Measurements from ENCODE around the gene ST3GAL3.

Gene ST3GAL3

GRCh38 chr1:43934986-43935324 lies 227.6 kb downstream of the ST3GAL3 start:
- Histone ChIP-seq H3K4me3 (ENCODE audit: insufficient read depth, low read depth, low read length) (no peak overlapping the region), H3K27me3 (ENCODE audit: control insufficient read depth, insufficient read depth, low read length, poor library complexity, severe bottlenecking) (peaks cover 49% of the 10 kb centered on the region), H3K36me3 (ENCODE audit: control insufficient read depth, insufficient read depth, low read length) (no peaks in the 10 kb centered on the region), H3K27ac (ENCODE audit: insufficient read depth, low read depth, low read length, poor library complexity, severe bottlenecking) (no peak overlapping the region), H3K9me3 (ENCODE audit: control insufficient read depth, low read length) (no peaks in the 10 kb centered on the region), H3K4me1 (ENCODE audit: control insufficient read depth, insufficient read depth, low read length) (peaks cover 17% of the 10 kb centered on the region)
- 43 to 46% methylated on average over 5 of the region's 5 CpGs for WGBS, 2 experiments

GRCh38 chr1:43935711-43936427 lies 228.5 kb downstream of the ST3GAL3 start:
- no peaks in the 10 kb centered on the region for H3K36me3 ChIP-seq (ENCODE audit: control insufficient read depth, insufficient read depth, low read length)
- no peak overlapping the region for H3K27ac ChIP-seq (ENCODE audit: insufficient read depth, low read depth, low read length, poor library complexity, severe bottlenecking)
- H3K4me3 ChIP-seq (ENCODE audit: insufficient read depth, low read depth, low read length), result peak overlapping the region; percentile 36
- 9% methylated on average over 48 of the region's 48 CpGs for WGBS, 2 experiments
- H3K27me3 ChIP-seq (ENCODE audit: control insufficient read depth, insufficient read depth, low read length, poor library complexity, severe bottlenecking), result peaks cover 49% of the 10 kb centered on the region
- peaks cover 17% of the 10 kb centered on the region for H3K4me1 ChIP-seq (ENCODE audit: control insufficient read depth, insufficient read depth, low read length)
- no peaks in the 10 kb centered on the region for H3K9me3 ChIP-seq (ENCODE audit: control insufficient read depth, low read length)

- H3K4me3 ChIP-seq (ENCODE audit: insufficient read depth, low read depth, low read length), result peak overlapping the region; percentile 36
- no peaks in the 10 kb centered on the region for H3K36me3 ChIP-seq (ENCODE audit: control insufficient read depth, insufficient read depth, low read length)
- H3K9me3 ChIP-seq (ENCODE audit: control insufficient read depth, low read length), result no peaks in the 10 kb centered on the region
- H3K4me1 ChIP-seq (ENCODE audit: control insufficient read depth, insufficient read depth, low read length), result peaks cover 17% of the 10 kb centered on the region
- H3K27ac ChIP-seq (ENCODE audit: insufficient read depth, low read depth, low read length, poor library complexity, severe bottlenecking), result no peak overlapping the region
- WGBS, 2 experiments, result 7 to 8% methylated on average over 56 of the region's 56 CpGs
- peaks cover 46% of the 10 kb centered on the region for H3K27me3 ChIP-seq (ENCODE audit: control insufficient read depth, insufficient read depth, low read length, poor library complexity, severe bottlenecking)
These were observed 229.3 kb downstream of the ST3GAL3 start for GRCh38 chr1:43936431-43937151.

GRCh38 chr1:43937179-43937865 lies 230.0 kb downstream of the ST3GAL3 start:
- H3K27ac ChIP-seq (ENCODE audit: insufficient read depth, low read depth, low read length, poor library complexity, severe bottlenecking), result no peak overlapping the region
- H3K36me3 ChIP-seq (ENCODE audit: control insufficient read depth, insufficient read depth, low read length), result no peaks in the 10 kb centered on the region
- peaks cover 17% of the 10 kb centered on the region for H3K4me1 ChIP-seq (ENCODE audit: control insufficient read depth, insufficient read depth, low read length)
- no peaks in the 10 kb centered on the region for H3K9me3 ChIP-seq (ENCODE audit: control insufficient read depth, low read length)
- H3K27me3 ChIP-seq (ENCODE audit: control insufficient read depth, insufficient read depth, low read length, poor library complexity, severe bottlenecking), result peaks cover 40% of the 10 kb centered on the region
- 92% methylated on average over 8 of the region's 8 CpGs for WGBS, 2 experiments
- no peak overlapping the region for H3K4me3 ChIP-seq (ENCODE audit: insufficient read depth, low read depth, low read length)

- Histone ChIP-seq H3K27ac (ENCODE audit: insufficient read depth, low read depth, low read length, poor library complexity, severe bottlenecking) (no peak overlapping the region), H3K9me3 (ENCODE audit: control insufficient read depth, low read length) (no peaks in the 10 kb centered on the region), H3K4me3 (ENCODE audit: insufficient read depth, low read depth, low read length) (no peak overlapping the region), H3K27me3 (ENCODE audit: control insufficient read depth, insufficient read depth, low read length, poor library complexity, severe bottlenecking) (peaks cover 30% of the 10 kb centered on the region), H3K4me1 (ENCODE audit: control insufficient read depth, insufficient read depth, low read length) (peaks cover 17% of the 10 kb centered on the region), H3K36me3 (ENCODE audit: control insufficient read depth, insufficient read depth, low read length) (no peaks in the 10 kb centered on the region)
- 72 to 73% methylated on average over 10 of the region's 10 CpGs for WGBS, 2 experiments
These were observed 231.0 kb downstream of the ST3GAL3 start for GRCh38 chr1:43938383-43938782.

GRCh38 chr1:43938892-43939587 lies 231.7 kb downstream of the ST3GAL3 start:
- WGBS, 2 experiments, result 48 to 56% methylated on average over 3 of the region's 3 CpGs
- Histone ChIP-seq H3K36me3 (ENCODE audit: control insufficient read depth, insufficient read depth, low read length) (no peaks in the 10 kb centered on the region), H3K4me1 (ENCODE audit: control insufficient read depth, insufficient read depth, low read length) (peaks cover 13% of the 10 kb centered on the region), H3K9me3 (ENCODE audit: control insufficient read depth, low read length) (no peaks in the 10 kb centered on the region), H3K4me3 (ENCODE audit: insufficient read depth, low read depth, low read length) (no peak overlapping the region), H3K27ac (ENCODE audit: insufficient read depth, low read depth, low read length, poor library complexity, severe bottlenecking) (no peak overlapping the region), H3K27me3 (ENCODE audit: control insufficient read depth, insufficient read depth, low read length, poor library complexity, severe bottlenecking) (peaks cover 26% of the 10 kb centered on the region)

GRCh38 chr1:43942411-43942810 lies 235.1 kb downstream of the ST3GAL3 start:
- H3K4me3 ChIP-seq (ENCODE audit: insufficient read depth, low read depth, low read length), result no peak overlapping the region
- H3K27me3 ChIP-seq (ENCODE audit: control insufficient read depth, insufficient read depth, low read length, poor library complexity, severe bottlenecking), result peaks cover 4% of the 10 kb centered on the region
- no peaks in the 10 kb centered on the region for H3K36me3 ChIP-seq (ENCODE audit: control insufficient read depth, insufficient read depth, low read length)
- WGBS, 2 experiments, result 81 to 85% methylated on average over 3 of the region's 3 CpGs
- H3K9me3 ChIP-seq (ENCODE audit: control insufficient read depth, low read length), result no peaks in the 10 kb centered on the region
- peaks cover 2% of the 10 kb centered on the region for H3K4me1 ChIP-seq (ENCODE audit: control insufficient read depth, insufficient read depth, low read length)
- no peak overlapping the region for H3K27ac ChIP-seq (ENCODE audit: insufficient read depth, low read depth, low read length, poor library complexity, severe bottlenecking)

GRCh38 chr1:43944860-43945259 lies 237.5 kb downstream of the ST3GAL3 start:
- Histone ChIP-seq H3K27me3 (ENCODE audit: control insufficient read depth, insufficient read depth, low read length, poor library complexity, severe bottlenecking) (no peaks in the 10 kb centered on the region), H3K27ac (ENCODE audit: insufficient read depth, low read depth, low read length, poor library complexity, severe bottlenecking) (no peak overlapping the region), H3K4me3 (ENCODE audit: insufficient read depth, low read depth, low read length) (no peak overlapping the region), H3K36me3 (ENCODE audit: control insufficient read depth, insufficient read depth, low read length) (no peaks in the 10 kb centered on the region), H3K4me1 (ENCODE audit: control insufficient read depth, insufficient read depth, low read length) (peaks cover 7% of the 10 kb centered on the region), H3K9me3 (ENCODE audit: control insufficient read depth, low read length) (no peaks in the 10 kb centered on the region)
- WGBS, 2 experiments, result 95 to 96% methylated on average over 1 of the region's 1 CpG

- Histone ChIP-seq H3K27ac (ENCODE audit: insufficient read depth, low read depth, low read length, poor library complexity, severe bottlenecking) (no peak overlapping the region), H3K4me1 (ENCODE audit: control insufficient read depth, insufficient read depth, low read length) (peaks cover 7% of the 10 kb centered on the region), H3K4me3 (ENCODE audit: insufficient read depth, low read depth, low read length) (peak overlapping the region; percentile 89), H3K9me3 (ENCODE audit: control insufficient read depth, low read length) (no peaks in the 10 kb centered on the region), H3K36me3 (ENCODE audit: control insufficient read depth, insufficient read depth, low read length) (no peaks in the 10 kb centered on the region), H3K27me3 (ENCODE audit: control insufficient read depth, insufficient read depth, low read length, poor library complexity, severe bottlenecking) (no peaks in the 10 kb centered on the region)
- WGBS, 2 experiments, result 82 to 90% methylated on average over 3 of the region's 3 CpGs
These were observed 238.4 kb downstream of the ST3GAL3 start for GRCh38 chr1:43945674-43946235.

All from ectodermal cell (in vitro differentiated cells).